Inferior parietal cortex (tissue), 1 donor: ENCODE data around the gene CDYL.
A peak's percentile ranks its signal among the peaks of the same experiment; 100 is the strongest.

Source experiments
- DNase-seq: peaks from one replicate; pipeline ENCODE4 v3.0.0-alpha.2; 2016; ENCODE audit errors: extremely low spot score

The CDYL gene, protein sequence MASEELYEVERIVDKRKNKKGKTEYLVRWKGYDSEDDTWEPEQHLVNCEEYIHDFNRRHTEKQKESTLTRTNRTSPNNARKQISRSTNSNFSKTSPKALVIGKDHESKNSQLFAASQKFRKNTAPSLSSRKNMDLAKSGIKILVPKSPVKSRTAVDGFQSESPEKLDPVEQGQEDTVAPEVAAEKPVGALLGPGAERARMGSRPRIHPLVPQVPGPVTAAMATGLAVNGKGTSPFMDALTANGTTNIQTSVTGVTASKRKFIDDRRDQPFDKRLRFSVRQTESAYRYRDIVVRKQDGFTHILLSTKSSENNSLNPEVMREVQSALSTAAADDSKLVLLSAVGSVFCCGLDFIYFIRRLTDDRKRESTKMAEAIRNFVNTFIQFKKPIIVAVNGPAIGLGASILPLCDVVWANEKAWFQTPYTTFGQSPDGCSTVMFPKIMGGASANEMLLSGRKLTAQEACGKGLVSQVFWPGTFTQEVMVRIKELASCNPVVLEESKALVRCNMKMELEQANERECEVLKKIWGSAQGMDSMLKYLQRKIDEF

DNA sequence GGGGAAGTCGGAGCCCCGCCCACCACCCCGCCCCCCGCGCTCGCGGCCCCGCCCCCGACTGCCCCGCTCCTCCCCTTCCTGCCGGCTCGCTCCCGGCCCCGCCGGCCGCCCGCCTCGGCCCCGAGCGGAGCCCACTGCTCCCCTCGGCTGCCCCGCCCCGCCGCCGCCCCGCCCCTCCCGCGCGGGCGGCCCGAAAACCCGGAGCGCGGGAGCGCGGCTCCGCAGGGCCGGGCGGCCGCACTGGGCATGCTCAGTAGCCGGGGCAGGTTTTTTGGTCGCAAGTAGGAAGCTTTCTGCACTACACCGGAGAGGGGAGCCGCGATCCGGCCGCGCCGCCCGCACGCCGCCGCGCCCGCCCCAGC is at the start of gene CDYL:
Gene CDYL, plus strand, starts transcription at position 274 of the 362 bp plus-strand sequence. CDS start 380 bp downstream, outside the sequence.
- peak; percentile 76 for DNase-seq

DNA sequence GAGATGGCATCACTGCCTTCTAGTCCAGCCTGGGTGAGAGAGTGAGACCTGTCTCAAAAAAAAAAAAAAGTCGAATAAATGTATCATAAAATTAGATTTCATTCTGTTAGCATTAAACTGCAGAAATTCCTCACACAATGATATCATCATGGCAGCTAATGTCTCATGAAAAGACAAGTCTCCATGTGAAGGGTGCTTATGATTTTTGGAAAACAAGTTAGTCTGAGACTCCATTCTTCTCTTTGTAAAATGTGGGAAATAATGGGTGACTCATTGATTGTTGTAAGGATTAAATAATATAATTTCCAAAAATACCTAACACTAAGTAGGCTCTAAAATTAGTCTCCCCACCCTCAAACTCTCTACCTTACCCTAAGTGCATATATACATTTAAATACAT is 49.6 kb upstream of the CDYL start:
- no peak for DNase-seq

DNA sequence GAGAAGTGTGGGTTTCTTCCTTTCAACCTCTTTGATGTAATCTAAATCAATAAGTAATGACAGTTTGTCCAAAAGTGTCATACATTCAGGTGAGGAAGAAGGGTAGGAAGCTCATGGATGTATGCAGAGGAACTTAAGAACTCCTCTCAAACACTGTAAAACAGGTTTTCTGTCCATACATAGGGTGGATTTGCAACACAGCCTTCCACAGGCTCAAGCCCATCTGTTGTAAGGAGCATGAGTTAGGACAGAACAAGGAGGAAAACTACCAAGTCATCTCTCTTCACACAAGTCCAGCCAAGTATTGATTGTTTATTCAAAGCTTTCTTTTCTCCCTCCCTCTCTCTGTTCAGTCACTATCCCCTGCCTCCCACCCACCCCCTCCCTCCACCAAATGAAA is 49.0 kb upstream of the CDYL start:
- no peak for DNase-seq

DNA sequence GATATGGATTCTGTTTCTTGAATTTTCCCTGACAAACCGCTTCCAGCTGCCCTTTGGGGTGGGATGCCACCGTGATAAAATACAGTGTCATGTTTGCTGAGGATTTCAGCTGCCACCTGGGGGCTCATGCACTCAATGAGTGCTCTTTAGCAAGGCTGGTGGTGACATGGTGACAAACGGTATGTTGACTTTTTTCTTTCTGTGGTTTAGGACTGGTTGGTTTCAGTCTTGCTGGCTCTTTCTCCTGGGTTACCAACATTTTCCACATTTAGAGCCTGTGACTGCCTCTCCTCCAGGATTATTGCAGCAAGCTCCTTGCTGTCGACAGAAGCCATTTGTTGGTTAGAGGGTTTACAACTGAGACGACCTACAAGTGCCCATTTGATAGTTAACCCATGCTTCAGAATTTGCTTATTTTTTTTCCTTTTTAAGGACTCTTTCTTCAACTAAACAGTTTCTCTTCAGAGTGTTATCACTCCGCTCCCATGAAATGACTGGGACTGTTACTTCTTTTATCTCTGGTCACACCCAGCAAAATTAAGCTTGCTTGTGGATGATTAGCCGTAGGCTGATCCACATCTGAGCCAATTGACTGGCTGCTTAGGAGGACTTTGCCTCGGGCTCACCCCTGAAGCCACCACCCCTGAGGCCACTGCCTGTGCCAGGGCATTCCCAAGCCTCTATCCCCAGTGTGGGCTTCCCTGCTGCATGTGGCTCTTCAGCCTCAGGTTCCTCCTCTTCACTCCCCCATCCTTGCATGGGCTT is 48.4 kb upstream of the CDYL start:
- peak; percentile 21 for DNase-seq

DNA sequence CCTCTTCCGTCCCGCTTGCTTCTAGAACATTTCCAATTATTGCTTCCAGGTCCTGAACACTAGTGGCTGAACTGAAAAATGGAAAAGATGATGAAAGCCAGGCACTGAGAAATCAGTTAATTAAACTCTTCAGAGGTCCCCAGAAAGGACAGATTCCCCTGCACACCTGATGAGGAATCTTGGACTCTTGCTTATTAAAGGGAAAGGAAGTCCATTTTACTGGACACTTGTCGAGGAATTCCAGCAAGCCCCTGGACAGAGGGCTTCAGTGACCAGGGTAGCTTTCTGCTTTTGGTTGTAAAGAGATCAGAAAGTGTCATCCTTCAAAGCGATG is 47.8 kb upstream of the CDYL start:
- DNase-seq: no peak

DNA sequence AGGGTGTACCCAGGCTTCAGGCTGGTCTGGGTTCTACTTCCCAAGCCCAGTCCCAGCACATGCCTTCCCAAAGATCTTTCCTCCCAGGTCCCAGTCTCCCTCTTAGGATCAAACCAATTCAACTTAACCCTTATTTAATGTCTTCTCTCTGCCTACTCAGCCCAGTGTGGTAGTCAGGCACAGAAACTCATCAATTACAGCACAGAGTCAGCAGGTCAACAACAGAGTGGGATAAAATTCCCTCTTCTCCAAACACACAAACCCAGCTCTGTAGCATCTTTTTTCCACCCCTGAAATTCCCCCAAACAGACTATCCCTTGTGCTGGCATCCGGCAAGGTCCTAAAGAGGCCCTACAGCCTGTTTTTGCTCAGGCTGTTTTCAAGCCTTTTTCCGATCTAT is 47.3 kb upstream of the CDYL start:
- no peak for DNase-seq

DNA sequence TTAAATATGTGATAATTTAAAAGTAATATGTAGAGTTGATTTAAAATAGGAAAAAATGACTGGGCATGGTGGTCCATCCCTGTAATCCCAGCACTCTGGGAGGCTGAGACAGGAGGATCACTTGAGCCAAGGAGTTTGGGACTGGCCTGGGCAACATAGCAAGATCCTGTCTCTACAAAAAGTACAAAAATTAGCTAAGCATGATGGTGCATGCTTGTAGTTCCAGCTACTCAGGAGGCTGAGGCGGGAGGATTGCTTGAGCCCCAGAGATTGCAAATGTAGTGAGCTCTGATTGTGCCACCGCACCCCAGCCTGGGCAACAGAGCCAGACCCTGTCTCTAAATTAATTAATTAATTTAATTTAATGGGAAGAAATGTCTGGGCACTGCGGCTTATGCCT is 44.2 kb upstream of the CDYL start:
- DNase-seq: no peak

DNA sequence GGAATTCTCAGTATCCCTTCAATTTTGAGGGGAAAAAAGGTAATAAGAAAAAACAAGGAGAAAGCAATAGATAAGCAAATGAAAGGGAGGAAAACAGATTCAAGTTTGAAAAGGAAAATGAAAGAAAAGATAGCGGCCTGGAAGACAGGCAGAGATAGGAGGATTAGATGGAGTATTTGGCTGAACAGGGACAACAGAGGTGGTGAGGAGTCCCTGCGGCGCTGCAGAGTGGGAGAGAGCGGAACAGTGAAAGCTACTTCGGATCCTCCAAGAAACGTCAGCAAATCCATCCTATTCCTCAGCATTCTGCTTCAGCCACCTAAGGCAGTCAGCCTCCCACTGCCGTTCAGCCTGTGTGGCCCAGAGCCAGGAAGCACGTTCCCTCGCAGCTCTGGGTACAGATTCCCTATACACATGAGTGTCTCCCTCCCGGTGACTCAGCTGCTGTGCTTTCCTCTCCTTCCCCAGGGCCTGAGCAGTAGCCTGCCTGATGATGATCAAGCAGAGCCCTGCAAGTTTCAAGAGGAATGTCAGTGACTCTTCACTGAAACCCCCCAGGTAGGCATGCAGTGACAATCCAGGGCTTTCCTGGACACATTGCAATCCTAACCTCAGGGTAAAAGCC is 43.4 kb upstream of the CDYL start:
- peak; percentile 58 for DNase-seq

DNA sequence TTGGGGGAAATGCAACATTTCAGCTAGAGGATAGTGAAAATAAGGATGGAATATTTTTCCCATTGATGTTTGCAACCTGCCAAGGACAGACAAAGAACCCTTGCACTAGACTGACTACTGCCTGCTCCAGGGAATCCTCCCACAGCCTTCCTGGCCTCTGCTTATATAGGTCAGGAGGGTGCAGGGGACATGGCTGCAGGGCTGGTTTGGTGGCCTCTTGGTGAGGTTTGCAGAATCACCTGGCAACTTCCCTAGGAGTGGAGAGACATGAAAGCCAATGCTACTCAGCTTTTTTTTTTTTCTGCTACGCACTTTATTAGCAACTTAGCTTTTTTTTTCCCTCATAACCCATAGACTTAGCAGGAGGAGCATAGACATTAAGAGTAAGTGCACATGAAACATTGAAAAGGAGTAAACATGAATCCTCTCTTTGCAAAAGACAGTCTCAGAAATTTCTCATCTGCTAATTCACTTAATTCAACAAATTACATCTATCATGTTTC is 39.8 kb upstream of the CDYL start:
- DNase-seq: no peak

DNA sequence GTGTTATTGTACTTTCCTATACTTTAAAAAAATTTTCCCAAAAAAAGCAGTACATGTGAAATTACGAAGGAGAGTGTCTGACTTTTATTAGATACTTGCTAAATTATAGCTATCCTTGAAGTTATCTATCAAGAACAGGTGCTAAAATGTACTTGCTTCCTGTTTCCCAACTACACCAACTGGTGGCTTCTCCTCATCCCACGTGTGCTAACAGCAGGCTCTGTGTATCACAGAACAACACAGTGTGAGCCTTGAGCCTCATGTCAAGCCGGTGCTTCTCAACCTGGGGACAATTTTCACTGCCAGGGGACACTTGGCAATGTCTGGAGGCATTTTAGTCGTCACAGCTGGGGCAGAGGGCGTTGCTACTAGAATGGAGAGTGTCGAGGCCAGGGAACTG is 36.2 kb upstream of the CDYL start:
- no peak for DNase-seq

DNA sequence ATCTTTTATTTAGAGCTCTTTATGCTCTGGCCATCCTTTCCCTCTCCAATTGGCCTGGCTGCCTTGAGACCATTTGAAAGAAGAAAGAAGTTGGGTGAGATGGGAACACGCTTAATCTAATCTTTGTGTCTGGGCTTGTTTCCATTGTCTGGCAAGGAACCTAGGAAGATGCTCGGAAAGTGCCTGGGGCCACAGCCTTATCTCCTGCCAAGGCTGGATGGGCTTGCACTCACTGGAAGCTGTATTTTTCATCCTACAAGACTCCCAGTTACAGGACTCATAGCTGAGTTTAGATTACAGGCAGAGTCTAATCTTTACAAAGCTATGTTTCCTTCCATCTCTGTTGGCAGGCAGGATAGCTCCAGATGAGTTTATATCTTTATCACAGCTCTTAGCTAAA is 33.1 kb upstream of the CDYL start:
- DNase-seq: no peak

DNA sequence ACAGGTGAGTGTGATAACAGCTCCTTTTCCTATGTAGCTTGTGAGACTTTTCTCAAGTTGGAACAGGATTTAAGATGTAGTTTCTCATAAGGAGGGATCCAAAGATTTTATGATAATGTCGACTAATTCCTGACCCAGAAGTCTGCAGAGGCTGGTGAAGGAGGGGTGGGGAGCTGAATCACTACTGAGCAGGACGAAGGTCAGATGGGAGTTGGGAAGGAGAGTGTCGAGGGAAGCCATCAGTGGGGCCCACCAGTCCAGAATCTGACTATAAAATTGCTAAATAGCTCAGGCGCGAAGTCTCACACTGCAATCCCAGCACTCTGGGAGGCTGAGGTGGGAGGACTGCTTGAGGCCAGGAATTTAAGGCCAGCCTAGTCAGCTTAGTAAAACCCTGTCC is 32.3 kb upstream of the CDYL start:
- no peak for DNase-seq

DNA sequence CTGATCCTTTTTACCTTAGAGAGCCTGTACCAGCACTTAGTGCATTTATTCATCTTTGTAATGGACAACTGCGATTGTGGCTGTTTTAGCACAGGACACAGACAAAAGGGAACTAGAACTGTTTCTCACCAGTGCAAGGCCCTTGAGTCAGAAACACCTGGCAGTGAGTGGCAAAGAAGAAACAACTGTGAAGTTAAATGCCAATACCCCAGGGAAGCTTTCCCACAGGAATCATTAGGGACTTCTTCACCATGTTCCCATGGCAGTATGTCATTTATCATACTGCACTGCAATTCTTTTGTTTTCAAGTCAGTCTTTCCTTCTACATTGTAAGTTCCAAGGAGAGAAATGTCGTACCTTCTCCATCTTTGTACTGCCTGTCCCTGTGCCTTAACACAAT is 28.6 kb upstream of the CDYL start:
- DNase-seq: no peak

DNA sequence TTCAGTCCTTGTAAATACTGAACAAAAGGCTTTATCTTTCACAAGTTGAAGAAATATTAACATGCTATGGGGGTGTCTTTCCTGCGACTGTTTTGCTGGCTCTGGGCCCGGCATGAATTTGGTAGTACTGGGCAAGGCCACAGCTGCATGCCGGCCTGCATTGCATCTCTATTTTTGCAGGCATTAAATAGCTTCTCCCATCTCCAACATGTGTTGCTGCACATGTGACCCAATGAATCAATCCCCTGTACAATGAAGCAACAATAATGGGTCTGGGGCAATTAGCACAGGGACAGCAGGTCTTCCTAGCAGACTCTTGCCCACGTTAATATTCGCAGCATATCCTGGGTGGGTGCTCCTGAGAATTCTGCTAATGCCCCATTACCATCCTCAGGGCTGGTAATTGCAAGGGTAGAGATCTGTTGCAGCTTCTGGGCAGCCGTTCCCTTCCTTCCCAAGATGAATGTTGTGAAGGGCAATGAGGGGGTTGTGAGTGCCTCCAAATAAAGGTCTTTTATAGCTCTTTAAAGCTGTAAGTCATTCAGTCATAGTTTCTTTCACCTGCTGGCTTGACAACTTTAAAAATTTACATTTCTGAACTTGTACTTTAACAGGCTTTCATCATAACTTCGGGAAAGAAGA is 24.3 kb upstream of the CDYL start:
- no peak for DNase-seq

DNA sequence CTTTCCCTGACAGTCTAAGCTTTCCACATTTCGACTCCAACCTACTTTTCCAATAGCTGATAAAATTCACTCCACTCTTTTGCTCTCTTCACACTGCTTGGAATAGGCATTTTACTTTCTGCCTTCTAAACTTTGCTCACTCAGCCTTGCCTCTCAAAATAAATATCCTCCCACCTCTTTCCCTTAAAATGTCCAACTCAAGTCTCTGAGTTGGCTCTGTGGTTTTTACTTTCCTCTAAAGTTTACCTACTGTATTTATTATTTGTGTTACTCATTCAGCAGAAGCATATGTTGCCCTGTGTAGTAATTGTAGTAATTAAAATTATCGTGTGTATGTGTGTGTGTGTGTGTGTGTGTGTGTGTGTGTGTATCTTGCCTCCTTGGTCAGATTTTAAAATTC is 20.0 kb upstream of the CDYL start:
- no peak for DNase-seq

DNA sequence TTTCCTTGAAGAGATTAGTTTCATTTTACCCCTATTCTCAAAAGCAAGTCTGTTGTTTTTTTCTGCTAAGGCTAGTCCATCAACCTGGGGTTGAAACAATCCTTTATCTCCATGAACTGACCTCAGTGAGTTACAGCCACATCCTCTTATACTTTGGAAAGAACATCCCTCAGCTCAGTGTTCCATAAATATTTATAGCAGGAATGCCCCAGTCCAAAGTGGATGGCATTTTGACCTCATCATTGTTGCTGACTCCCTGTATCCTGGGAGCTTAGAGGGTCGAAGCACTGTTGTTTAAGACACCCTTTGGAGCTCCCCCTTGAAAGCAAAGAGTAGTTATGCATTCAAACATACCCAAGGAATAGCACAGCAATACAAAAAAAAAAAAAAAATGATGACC is 16.2 kb upstream of the CDYL start:
- DNase-seq: no peak

DNA sequence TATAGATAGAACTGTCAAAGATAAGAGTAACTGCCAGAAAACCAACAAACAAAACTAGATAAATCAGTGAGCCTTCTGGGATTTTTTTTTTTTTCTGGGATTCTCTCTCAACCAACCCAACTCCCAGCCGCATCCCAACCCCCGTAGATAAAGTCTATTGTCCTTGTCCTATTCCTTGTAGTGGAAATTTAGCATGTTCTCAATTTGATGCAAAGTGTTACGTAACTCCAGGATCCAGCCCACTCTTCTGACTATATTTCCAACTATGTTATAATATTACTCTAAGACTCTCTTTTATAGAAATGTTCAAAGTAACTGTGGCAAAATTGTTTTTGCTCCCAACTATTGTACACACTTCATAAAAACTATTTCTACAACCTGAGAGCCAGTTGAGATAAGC is 15.4 kb upstream of the CDYL start:
- DNase-seq: no peak

DNA sequence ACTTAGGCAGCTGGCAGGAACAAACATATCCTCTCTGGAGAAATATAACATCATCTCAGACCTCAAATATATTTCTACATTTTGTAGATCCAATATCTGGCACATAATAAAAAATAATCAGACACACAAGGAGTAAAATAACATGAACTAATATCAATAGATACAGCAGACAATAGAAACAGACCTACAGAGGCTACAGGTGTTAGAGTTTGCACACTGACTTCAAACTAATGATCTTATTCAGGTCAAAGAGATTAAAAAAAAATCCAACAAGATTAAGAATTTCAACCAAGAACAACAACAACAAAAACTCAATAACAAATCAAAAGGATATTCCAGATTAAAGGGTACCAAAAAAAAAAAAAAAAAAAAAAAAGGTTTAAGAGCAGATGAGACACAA is 13.9 kb upstream of the CDYL start:
- DNase-seq: no peak

DNA sequence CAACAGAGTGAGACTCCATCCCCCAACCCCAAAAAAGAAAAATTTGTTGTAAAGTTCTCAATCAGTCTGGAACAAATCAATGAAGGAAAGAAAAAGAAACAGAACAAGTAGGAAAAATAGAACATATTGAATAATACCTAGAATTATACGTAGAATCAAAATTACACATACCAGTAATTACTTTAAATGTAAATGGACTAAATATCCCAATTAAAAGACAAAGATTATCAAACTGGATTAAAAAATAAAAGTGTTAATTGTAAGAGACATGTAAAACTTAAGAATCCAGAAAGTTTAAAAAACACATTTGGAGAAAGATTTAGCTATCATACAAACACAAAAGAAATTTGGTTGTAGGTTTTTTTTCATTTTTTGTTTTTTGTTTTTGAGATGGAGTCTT is 12.3 kb upstream of the CDYL start:
- no peak for DNase-seq

DNA sequence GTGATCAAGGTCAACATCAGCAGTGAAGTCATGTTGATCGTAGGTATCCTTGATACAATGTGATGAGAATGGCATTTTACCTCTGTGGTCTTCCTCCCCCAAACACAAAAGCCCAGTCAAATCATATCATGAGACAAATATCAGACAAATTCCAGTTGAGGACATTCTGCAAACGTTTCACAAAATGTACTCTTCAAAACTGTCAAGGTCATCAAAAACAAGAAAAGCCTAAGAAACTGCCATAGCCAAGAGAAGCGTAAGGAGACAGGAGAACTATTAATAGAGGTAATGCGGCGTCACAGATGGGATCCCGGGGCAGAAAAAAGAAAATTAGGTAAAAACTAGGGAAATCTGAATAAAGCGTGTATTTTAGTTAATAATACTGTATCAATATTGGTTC is 7.4 kb upstream of the CDYL start:
- DNase-seq: no peak

DNA sequence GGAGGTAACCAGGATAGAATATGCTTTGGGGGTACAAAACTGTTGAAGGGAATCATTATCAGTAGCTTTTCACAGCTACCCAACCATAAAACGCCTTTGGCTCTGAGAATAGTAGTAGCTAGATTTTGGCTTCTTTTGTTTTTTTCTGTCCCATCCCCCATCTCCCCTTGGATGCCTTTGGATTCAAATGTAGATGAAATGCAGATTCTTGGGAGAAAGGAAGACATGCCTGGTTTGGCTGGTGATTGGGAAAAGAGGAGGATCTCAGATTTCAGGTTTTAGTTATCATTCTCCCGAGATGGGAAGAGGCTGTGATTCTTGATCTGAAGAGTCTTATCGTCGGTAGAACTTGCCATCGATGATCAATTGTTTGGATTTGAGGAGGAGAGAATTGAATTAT is 3.5 kb upstream of the CDYL start:
- DNase-seq: no peak

DNA sequence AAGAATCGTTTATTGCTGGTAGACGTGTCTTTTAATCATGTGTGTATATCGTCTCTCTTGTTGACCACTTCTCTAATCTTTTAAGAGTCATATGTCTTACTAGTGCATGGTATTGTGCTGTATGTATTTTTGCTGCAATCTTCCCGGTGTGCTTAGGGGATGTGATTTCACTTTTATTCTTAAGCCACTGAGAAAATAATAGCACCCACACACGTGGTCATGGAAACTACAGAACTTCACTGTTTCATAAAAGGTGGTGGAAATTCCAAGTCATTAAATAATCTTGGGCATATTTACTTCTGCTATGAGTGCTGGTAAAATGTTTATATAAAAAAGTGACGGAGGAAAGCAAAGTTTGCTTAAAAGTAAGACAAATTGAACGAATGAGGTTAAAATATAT is 3.0 kb upstream of the CDYL start:
- no peak for DNase-seq
